GM18909 (cell line): ENCODE data around the gene STAG1.
"Not testable (repeated sequence)": the region's sequence is repeated elsewhere in the genome, so short reads cannot be mapped to it uniquely, and the experiment has no call there.

Source experiments
- ATAC-seq: cut with Tn5 transposase; IDR thresholded peaks from one replicate; pipeline ENCODE4 v1.9.1; 2021; ENCODE audit warnings: mild to moderate bottlenecking; ENCODE audit not compliant: unreplicated experiment, poor library complexity

Gene STAG1

DNA sequence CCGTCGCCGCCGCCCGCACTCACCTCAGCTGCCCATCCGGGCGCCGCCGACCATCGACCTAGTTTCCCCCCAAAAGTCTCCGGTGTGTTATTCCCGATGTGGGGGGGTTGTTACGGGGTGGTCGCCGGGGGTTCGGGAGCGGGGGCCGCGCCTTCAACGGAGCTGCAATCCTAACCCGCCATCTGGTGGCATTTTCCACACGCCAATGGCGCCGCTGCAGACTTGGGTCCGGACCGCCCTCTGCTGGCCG lies at the start of gene STAG1:
Gene STAG1, minus strand, starts transcription at position 207 of the 250 bp plus-strand sequence. CDS start 121,480 bp downstream, outside the sequence.
- no peak for ATAC-seq

GRCh38 chr3:136801146-136801545 lies 49.0 kb upstream of the STAG1 start:
- not testable (repeated sequence) for ATAC-seq

DNA sequence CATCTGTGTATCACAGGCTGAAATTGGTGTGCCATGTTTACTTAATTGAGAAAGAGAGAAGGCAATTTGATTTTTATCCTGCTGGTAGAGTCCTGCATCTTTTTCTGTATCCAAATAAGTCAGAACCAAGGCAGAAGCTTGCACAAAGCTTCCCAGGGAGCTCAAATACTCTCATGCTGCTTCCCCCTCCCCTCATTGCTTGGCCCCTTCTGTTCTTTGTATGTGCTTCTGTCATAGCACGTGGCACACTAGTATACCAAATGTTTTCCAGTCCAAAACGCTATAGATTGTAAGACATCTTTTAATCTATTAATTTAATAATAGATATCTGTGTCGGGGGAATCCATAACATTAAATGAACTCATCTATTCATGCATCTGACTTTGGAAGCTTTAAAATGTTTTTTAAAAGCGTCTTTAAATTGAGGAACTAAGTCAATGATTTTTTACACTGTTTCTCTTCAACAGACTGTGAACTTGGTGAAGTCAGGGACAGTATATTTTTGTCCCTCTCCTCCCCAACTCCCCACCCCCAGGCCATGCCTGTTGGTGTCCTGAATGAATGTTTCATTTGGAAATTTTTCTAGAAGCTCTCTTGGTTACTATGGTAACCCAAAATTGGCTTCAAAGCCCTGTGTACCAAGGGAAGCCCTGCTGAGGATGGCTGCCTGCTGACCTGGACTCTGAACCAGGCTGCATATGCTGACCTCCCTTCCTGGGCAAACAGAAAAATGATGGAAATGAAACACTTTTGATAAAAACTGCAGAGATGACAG lies 40.6 kb upstream of the STAG1 start:
- no peak for ATAC-seq

GRCh38 chr3:136790786-136791185 lies 38.6 kb upstream of the STAG1 start:
- no peak for ATAC-seq

DNA sequence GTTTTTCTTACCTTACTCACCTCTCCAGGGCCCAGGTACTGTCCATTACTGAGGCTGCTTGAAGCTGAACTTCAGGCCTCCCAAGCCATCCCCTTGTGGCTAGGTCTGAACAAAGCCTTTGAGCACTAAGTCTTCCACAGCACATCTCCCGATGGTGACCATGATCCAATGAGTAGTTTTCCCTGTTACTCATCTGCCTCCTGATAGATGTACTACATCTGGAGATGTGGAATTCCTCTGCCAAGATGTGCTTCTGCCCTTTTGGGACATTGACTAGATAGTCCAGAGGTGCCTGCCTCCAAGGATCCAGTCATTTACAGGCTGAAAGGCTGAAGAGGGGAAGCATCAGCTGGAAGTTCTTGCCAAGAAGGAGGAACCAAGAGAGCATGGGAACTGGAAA lies 37.8 kb upstream of the STAG1 start:
- no peak for ATAC-seq

DNA sequence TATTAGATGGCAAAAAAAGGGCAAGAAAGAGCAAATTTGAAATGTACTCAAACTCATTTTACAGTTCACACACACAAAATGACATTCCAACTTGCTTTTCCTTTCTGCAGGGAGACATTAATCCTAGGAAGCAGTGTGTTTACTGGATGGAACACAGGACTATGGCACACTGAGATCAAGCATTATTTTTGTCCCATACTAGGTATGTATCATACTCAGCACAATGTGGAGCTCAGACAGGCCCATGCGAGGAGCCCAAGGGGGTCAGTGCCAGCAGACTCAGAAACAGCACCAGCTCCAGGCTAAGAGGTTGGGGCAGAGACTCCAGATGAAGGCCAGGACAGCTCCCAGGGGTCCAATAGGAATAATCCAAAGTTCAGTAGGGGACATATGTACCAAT lies 36.0 kb upstream of the STAG1 start:
- no peak for ATAC-seq

GRCh38 chr3:136787349-136787748 lies 35.2 kb upstream of the STAG1 start:
- ATAC-seq = peak; percentile 77

GRCh38 chr3:136783708-136784191 lies 31.6 kb upstream of the STAG1 start:
- no peak for ATAC-seq

GRCh38 chr3:136780741-136781140 lies 28.6 kb upstream of the STAG1 start:
- no peak for ATAC-seq

DNA sequence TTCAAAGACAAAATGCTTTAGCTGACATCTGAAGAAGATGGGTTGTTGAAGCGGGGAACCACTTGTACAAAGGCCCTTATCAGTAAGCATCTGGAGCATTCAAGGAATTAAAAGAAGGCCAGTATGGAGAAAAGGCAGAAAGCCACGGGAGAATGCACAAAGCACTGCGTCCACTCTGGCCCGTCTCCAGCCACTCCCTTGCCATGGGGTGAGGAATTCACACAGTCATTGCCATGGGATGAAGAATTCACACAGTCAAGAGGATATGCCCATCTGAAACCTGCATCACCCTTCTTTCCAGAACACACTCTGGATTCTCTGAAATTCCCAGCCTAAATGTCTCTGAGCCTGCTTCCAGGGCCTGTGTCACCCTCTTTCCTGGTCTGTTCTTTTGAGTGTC lies 26.7 kb upstream of the STAG1 start:
- no peak for ATAC-seq

- ATAC-seq = no peak
These were observed 20.5 kb upstream of the STAG1 start for GRCh38 chr3:136772709-136773108.

- not testable (repeated sequence) for ATAC-seq
These were observed 6.3 kb upstream of the STAG1 start for GRCh38 chr3:136758160-136759102.

GRCh38 chr3:136755192-136755591 lies 3.0 kb upstream of the STAG1 start:
- ATAC-seq = no peak

DNA sequence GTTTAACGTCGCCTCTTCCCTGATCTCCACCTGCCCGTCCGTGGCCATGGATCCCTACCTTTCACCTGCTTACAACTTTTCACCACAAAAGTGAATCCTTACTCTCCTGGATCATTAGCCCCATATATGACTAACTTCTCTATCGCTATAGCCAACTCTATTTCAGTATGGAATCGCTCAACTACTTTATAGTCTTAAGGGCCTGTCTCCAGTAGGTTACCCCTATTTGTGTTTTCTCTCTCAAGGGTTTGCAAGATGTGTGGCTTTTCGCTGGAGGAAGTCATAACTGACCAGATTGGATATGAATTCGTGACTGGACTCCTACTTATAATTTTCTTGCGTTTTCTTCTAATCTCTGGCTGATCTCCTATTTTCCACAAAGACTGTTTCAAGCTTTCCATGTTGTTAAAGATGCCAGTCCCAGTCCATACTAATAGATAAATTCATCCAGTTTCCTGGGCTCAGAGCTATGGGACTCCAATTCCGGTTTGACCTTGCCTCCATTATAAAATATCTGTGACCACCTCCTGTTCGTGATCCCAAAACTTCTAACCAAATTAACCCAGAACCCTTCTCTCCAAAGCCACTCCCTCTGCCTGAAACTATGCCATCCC lies 1.3 kb upstream of the STAG1 start:
- ATAC-seq = no peak

DNA sequence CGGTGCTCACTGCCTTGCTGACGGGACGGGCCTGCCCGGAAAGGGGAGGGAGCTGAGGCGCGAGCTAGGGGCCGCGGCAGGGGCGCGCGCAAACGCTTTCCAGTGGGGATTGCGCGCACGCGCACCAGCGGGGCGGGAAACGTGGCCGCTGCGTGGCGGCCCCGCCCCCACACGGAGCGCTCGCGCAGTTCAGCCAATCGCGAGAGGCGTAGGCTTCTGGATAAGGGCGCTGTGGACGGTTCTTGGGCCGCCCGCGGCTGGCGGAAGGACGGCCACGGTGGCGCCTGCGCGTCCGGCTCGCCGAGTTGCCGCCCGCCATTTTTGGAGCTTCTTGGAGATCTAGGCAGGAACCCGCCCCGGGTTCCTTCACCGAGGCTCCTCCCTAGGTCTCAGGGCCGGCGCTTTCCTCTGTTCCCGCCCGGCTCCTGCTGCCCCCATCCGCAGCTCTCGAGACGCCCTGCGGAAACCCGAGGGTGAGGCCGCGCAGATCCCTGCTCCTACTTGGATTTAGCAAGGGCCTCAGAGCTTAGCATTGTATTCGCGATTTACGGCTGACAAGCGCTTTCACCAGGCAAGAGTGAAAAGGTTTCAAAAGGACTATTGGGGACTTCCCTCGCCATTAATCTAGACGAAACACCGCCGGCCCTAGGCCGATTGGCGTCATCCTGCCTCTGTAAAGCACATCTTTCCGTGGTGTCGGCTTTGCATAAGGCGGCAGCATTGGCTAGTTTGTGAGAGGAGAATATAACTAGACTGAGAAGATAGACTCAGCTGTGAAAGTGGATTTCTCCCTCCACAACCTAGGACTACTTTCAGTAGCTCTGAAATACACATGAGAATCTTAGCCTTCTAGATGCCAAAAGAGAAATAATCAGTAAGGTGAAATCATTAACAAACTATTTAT lies 496 bp upstream of the STAG1 start:
- peak; percentile 85 for ATAC-seq

GRCh38 chr3:136751316-136752171 lies 634 bp downstream of the STAG1 start:
- peak; percentile 17 for ATAC-seq

DNA sequence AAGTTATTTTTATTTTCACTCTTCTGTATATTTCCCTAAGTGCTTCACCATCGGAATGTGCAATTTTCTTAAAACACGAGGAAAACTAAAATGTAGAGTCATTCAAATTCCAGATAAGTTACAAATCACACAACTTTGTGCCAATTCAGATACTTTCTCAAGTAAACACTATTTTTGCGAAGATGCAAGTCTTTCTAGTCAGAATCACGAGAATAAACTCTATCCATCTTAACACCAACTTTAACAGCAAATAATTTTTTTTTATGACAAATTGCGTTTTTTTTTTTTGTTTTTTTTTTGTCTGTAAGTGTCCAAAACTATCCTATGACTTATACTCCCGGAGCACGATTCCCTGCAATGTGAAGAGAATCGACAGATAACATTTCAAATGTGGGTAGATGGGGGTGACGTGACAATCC lies 1.3 kb downstream of the STAG1 start:
- no peak for ATAC-seq

DNA sequence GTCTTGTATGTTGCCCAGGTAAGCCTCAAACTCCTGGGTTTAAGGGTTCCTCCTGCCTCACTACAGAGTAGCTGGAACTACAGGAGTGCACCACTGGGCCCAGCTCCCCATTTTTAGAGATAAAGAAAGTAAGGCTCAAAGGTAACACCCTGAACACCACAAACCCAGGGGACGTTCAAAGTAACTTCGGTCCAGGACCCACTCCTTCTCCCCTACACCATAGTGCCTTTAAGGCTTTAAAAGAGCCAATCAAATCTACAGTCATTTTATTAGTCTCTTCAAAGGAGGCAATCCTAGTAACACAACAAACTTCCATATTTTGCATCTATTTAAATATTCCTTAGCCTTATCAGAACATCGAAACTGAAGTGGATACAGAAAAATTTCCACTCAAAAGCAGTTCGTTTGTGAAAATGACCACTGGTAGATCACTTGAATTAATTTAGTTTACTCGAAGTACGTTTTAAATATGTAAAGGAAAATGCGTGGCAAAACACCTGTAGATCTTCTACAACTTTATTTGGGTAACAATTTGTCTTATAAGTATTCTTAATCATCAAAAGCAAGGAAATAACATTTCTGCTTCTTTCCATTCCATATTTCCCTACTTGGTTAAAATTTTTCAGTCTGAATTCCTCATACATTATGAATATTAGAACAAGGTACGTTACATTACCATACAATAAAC lies 1.8 kb downstream of the STAG1 start:
- no peak for ATAC-seq
